HepG2 (cell line): ENCODE data around the gene PLD3. TPM values are rescaled to one million over a fixed set of nuclear protein-coding genes. Genes with fewer than 3 reads are reported as not detected.

ENCODE experiments used
- polyA plus RNA-seq, 8 experiments: library from polyadenylated mRNA; depleted of rRNA in 3 of 8; stranded (reverse) in 7 of 8; unstranded in 1 of 8; fragments of >200 nt; fragmentation: Illumina TruSeq in 4 of 8; extraction: Trizol in 4 of 8; gene quantifications; 2 replicates each; pipeline versions ENCODE4 v1.2.1 to v1.2.3, GENCODE V29; 2011 to 2016; ENCODE audit warnings: low read depth in 4 of 8, missing spikeins in 1 of 8, mixed read lengths in 1 of 8; ENCODE audit not compliant: insufficient read depth in 1 of 8
- total RNA-seq, 5 experiments: library from RNA; depleted of rRNA; stranded (reverse); fragments of >200 nt; fragmentation: Illumina TruSeq; extraction: Trizol; gene quantifications; 2 replicates each; pipeline ENCODE4 v1.2.3, GENCODE V29; 2016; ENCODE audit warnings: low read depth in 1 of 5
- TF ChIP-seq, protein P1 (sequence below): sonication (generic); formaldehyde crosslinking; IDR thresholded peaks from one replicate; pipeline ENCODE4 v1.5.1; 2020; ENCODE audit warnings: mild to moderate bottlenecking, missing genetic modification reagents; ENCODE audit errors: not compliant biosample characterization

Gene PLD3
- total and polyA plus RNA-seq, 2 of the 13 experiments (the other 11 are each of a cell fraction or from before 2014, with no cell fraction given): 45.7 to 164 TPM

DNA sequence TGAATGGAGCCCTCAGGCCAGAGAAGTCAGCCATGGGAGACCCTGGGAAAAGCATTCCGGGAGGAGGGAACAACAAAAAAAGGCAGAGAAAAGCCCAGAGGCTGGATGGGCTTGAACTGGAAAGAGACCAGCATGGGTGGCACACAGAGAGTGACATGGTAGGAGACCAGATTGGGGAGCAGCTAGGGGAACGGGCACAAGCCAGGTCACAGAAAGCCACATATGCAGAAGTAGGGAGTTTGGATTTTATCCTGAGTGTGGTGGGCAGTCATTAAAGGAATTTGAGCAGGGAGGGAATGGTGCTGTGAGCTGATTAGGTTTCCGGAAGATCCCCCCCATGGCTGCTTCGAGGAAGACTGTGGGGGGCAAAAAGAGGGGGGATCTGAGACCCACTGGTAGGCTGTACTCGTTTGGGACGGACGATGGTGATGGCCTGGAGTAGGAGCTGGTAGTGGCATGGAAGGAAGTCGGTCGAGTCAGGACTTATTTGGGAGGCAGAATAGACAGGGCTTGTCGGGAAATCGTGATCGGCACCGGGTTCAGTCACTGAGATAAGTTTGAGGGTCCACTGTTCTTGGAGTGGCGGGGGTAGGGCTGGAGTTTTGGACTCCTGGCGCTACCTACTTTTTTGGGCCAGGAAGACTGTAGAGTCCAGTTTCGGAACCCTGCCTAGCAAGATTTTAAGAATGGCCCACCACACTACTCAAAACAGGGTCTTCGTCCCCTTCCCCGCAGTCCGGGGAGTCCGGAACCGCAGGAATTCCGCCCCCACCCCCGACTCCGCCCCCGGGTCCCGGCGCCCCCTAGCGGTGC is 76.3 kb downstream of the PLD3 start (continued):
- TF ChIP-seq, protein P1, sequence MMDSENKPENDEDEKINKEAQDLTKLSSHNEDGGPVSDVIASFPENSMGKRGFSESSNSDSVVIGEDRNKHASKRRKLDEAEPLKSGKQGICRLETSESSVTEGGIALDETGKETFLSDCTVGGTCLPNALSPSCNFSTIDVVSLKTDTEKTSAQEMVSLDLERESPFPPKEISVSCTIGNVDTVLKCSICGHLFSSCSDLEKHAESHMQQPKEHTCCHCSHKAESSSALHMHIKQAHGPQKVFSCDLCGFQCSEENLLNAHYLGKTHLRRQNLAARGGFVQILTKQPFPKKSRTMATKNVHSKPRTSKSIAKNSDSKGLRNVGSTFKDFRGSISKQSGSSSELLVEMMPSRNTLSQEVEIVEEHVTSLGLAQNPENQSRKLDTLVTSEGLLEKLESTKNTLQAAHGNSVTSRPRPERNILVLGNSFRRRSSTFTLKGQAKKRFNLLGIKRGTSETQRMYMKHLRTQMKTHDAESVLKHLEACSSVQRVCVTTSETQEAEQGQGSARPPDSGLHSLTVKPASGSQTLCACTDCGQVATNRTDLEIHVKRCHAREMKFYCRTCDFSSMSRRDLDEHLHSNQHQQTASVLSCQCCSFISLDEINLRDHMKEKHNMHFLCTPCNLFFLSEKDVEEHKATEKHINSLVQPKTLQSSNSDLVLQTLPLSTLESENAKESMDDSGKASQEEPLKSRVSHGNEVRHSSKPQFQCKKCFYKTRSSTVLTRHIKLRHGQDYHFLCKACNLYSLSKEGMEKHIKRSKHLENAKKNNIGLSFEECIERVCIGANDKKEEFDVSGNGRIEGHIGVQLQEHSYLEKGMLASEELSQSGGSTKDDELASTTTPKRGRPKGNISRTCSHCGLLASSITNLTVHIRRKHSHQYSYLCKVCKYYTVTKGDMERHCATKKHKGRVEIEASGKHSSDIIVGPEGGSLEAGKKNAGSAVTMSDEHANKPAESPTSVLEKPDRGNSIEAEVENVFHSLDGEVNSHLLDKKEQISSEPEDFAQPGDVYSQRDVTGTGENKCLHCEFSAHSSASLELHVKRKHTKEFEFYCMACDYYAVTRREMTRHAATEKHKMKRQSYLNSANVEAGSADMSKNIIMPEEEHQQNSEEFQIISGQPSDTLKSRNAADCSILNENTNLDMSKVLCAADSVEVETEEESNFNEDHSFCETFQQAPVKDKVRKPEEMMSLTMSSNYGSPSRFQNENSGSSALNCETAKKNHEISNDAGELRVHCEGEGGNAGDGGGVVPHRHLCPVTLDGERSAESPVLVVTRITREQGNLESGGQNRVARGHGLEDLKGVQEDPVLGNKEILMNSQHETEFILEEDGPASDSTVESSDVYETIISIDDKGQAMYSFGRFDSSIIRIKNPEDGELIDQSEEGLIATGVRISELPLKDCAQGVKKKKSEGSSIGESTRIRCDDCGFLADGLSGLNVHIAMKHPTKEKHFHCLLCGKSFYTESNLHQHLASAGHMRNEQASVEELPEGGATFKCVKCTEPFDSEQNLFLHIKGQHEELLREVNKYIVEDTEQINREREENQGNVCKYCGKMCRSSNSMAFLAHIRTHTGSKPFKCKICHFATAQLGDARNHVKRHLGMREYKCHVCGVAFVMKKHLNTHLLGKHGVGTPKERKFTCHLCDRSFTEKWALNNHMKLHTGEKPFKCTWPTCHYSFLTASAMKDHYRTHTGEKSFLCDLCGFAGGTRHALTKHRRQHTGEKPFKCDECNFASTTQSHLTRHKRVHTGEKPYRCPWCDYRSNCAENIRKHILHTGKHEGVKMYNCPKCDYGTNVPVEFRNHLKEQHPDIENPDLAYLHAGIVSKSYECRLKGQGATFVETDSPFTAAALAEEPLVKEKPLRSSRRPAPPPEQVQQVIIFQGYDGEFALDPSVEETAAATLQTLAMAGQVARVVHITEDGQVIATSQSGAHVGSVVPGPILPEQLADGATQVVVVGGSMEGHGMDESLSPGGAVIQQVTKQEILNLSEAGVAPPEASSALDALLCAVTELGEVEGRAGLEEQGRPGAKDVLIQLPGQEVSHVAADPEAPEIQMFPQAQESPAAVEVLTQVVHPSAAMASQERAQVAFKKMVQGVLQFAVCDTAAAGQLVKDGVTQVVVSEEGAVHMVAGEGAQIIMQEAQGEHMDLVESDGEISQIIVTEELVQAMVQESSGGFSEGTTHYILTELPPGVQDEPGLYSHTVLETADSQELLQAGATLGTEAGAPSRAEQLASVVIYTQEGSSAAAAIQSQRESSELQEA (CRISPR knock-in tag): peak; percentile 4
